ENCODE data around the gene NBPF11. TPM values are rescaled to one million over a fixed set of nuclear protein-coding genes. Genes with fewer than 3 reads are reported as not detected.
A peak's percentile ranks its signal among the peaks of the same experiment; 100 is the strongest.
"Not testable (repeated sequence)": the region's sequence is repeated elsewhere in the genome, so short reads cannot be mapped to it uniquely, and the experiment has no call there.

The NBPF11 gene
- total RNA-seq, 2 experiments from 2014 or later = 9.9 to 10.8 TPM

GRCh38 chr1:148060294-148060701 is 91.8 kb downstream of the NBPF11 start:
- POLR2A ChIA-PET; DNase-seq; H3K27ac Mint-ChIP-seq; H3K9me3 Mint-ChIP-seq; H3K4me1 Mint-ChIP-seq; CTCF ChIA-PET; H3K36me3 Mint-ChIP-seq (ENCODE audit: low read depth): not testable (repeated sequence)
- Mint-ChIP-seq H3K27me3 (peaks cover 11% of the 10 kb centered on the region), H3K4me3 (peak overlapping the region; percentile 41)

DNA sequence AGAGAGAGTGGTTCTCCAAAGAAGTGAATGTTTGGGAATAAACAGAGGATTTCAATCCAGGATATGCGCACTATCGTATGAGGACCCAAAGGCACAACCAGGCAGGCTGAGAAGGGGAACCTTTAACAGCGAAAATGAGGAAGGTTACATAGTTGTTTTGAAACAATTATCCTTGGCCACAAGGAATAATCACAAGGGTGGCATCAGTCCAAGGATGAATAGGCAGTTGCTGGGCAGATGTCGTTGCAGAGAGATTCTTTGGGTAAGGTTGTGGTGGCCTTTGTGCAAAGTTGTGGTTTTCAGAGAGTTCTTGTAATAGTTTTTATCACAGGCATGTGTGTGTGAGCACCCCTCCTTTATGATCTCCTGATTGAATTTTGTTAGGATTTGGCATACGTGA is 94.7 kb downstream of the NBPF11 start:
- H3K4me1 Mint-ChIP-seq; H3K36me3 Mint-ChIP-seq (ENCODE audit: low read depth); POLR2A ChIA-PET; CTCF ChIA-PET; H3K9me3 Mint-ChIP-seq; H3K27ac Mint-ChIP-seq; H3K4me3 Mint-ChIP-seq; DNase-seq: not testable (repeated sequence)
- peaks cover 11% of the 10 kb centered on the region for H3K27me3 Mint-ChIP-seq

Other genes with a start within 250 kb of the NBPF11 start
- gene GJA8, start 249.5 kb downstream of the NBPF11 start, total RNA-seq = not detected
- gene GPR89B, start 223.9 kb downstream of the NBPF11 start, total RNA-seq = 10 to 100 TPM; 23.2 to 25.8 TPM